IMR-90 (cell line): ENCODE measurements around the gene ADAMTS17. TPM values are rescaled to one million over a fixed set of nuclear protein-coding genes. Genes with fewer than 3 reads are reported as not detected.

ENCODE experiments used
- ATAC-seq: fragments of 200-7000 bp; cut with Tn5 transposase; 2 replicates; pipeline ENCODE4 v1.9.1; 2020; ENCODE audit warnings: low read depth, mild to moderate bottlenecking, moderate library complexity
- BruUV-seq: library from RNA; stranded (reverse); fragments of 400-500 nt; replicated peaks from 2 replicates; lab custom pipeline; 2021; lab: Mats Ljungman, UMichigan
- CTCF ChIA-PET: fragments of 300-600 bp; formaldehyde crosslinking; extraction: SDS; loops from one replicate; lab custom pipeline; 2021; ENCODE audit warnings: antibody characterized with exemption; lab: Yijun Ruan, JAX
- POLR2A ChIA-PET: fragments of 300-600 bp; sonication (Branson Sonifier 250); formaldehyde crosslinking; loops from one replicate; lab custom pipeline; 2022; ENCODE audit warnings: antibody characterized with exemption; ENCODE audit not compliant: unreplicated experiment; lab: Charles Lee
- DNase-seq: peaks from one replicate; pipeline ENCODE4 v3.0.0; 2013
- H2AFZ ChIP-seq: replicated peaks from 2 replicates; pipeline ENCODE3; 2013; ENCODE audit warnings: low read length, mild to moderate bottlenecking; ENCODE audit not compliant: poor library complexity
- H2AK5ac ChIP-seq: 2 replicates; pipeline ENCODE4 v1.6.1; 2013; ENCODE audit warnings: low read depth, low read length, inconsistent platforms
- H2AK9ac ChIP-seq: replicated peaks from 2 replicates; pipeline ENCODE3; 2013; ENCODE audit warnings: mild to moderate bottlenecking, low read depth, low read length, moderate library complexity; ENCODE audit not compliant: poor library complexity
- H2BK120ac ChIP-seq: 2 replicates; pipeline ENCODE4 v1.6.1; 2013; ENCODE audit warnings: low read depth, low read length, inconsistent platforms
- H2BK15ac ChIP-seq: 3 replicates; pipeline ENCODE4 v1.6.1; 2013; ENCODE audit warnings: low read depth, low read length, inconsistent platforms
- H2BK20ac ChIP-seq: 2 replicates; pipeline ENCODE4 v1.6.1; 2013; ENCODE audit warnings: low read depth, mild to moderate bottlenecking, inconsistent platforms, low read length, moderate library complexity
- H2BK5ac ChIP-seq: 2 replicates; pipeline ENCODE4 v1.6.1; 2013; ENCODE audit warnings: mild to moderate bottlenecking, low read depth, low read length, inconsistent platforms; ENCODE audit not compliant: poor library complexity, severe bottlenecking
- H3K14ac ChIP-seq: replicated peaks from 2 replicates; pipeline ENCODE4 v1.6.1; 2013; ENCODE audit warnings: low read depth, low read length, inconsistent platforms
- H3K18ac ChIP-seq: 2 replicates; pipeline ENCODE4 v1.6.1; 2013; ENCODE audit warnings: low read depth, low read length, control low read depth
- H3K23ac ChIP-seq: 2 replicates; pipeline ENCODE4 v1.6.1; 2013; ENCODE audit warnings: low read depth, low read length, inconsistent platforms
- H3K27ac ChIP-seq: 2 replicates; pipeline ENCODE4 v1.5.1; 2013; ENCODE audit warnings: mild to moderate bottlenecking, control low read depth, low read length; ENCODE audit not compliant: insufficient read depth
- H3K27me3 ChIP-seq: 2 replicates; pipeline ENCODE4 v1.6.1; 2013; ENCODE audit warnings: low read length; ENCODE audit not compliant: control insufficient read depth, insufficient read depth
- H3K36me3 ChIP-seq: 2 replicates; pipeline ENCODE4 v1.6.1; 2013; ENCODE audit warnings: low read length, mixed read lengths; ENCODE audit not compliant: control insufficient read depth, insufficient read depth
- H3K4ac ChIP-seq: 2 replicates; pipeline ENCODE4 v1.6.1; 2013; ENCODE audit warnings: low read depth, low read length, inconsistent platforms
- H3K4me1 ChIP-seq: 2 replicates; pipeline ENCODE4 v1.6.1; 2013; ENCODE audit warnings: low read length, mixed read lengths; ENCODE audit not compliant: control insufficient read depth, insufficient read depth
- H3K4me2 ChIP-seq: 2 replicates; pipeline ENCODE4 v1.6.1; 2013; ENCODE audit warnings: low read depth, mild to moderate bottlenecking, control low read depth, low read length, moderate library complexity
- H3K4me3 ChIP-seq: 2 replicates; pipeline ENCODE4 v1.5.1; 2013; ENCODE audit warnings: low read depth, mild to moderate bottlenecking, control low read depth, low read length, moderate library complexity; ENCODE audit not compliant: insufficient read depth
- H3K56ac ChIP-seq: 2 replicates; pipeline ENCODE4 v1.6.1; 2013; ENCODE audit warnings: low read length, inconsistent platforms; ENCODE audit not compliant: insufficient read depth; ENCODE audit errors: extremely low read depth
- H3K79me1 ChIP-seq, 2 experiments: 2 replicates each; pipeline ENCODE4 v1.6.1; 2013; ENCODE audit warnings: low read length in 2 of 2, inconsistent platforms in 1 of 2, low read depth in 1 of 2
- H3K9ac ChIP-seq: 2 replicates; pipeline ENCODE4 v1.6.1; 2013; ENCODE audit warnings: low read depth, low read length, control low read depth
- H3K9me1 ChIP-seq: 2 replicates; pipeline ENCODE4 v1.6.1; 2013; ENCODE audit warnings: low read length, inconsistent platforms; ENCODE audit not compliant: insufficient read depth
- H3K9me3 ChIP-seq: 2 replicates; pipeline ENCODE4 v1.6.1; 2013; ENCODE audit warnings: low read length; ENCODE audit not compliant: control insufficient read depth, insufficient read depth
- H4K20me1 ChIP-seq: 2 replicates; pipeline ENCODE4 v1.6.1; 2013; ENCODE audit warnings: low read length, inconsistent platforms; ENCODE audit not compliant: insufficient read depth
- H4K5ac ChIP-seq: 2 replicates; pipeline ENCODE4 v1.6.1; 2013; ENCODE audit warnings: mild to moderate bottlenecking, low read depth, low read length, control low read depth
- H4K8ac ChIP-seq, 2 experiments: 2 replicates each; pipeline ENCODE4 v1.6.1; 2013; ENCODE audit warnings: low read depth in 2 of 2, low read length in 2 of 2, control low read depth in 1 of 2, inconsistent platforms in 1 of 2
- H4K91ac ChIP-seq: 2 replicates; pipeline ENCODE4 v1.6.1; 2013; ENCODE audit warnings: low read depth, low read length, inconsistent platforms; ENCODE audit not compliant: insufficient read depth
- BHLHE40 ChIP-seq: fragments of 150-350 bp; IDR thresholded peaks from 2 replicates; pipeline ENCODE4 v1.6.1; 2016; ENCODE audit warnings: mild to moderate bottlenecking, low read depth, low read length
- CEBPB ChIP-seq: IDR thresholded peaks from 2 replicates; pipeline ENCODE4 v1.6.1; 2012; ENCODE audit warnings: low read depth, low read length, improper control_type of control experiment
- CHD1 ChIP-seq: IDR thresholded peaks from 2 replicates; pipeline ENCODE4 v1.6.1; 2012; ENCODE audit warnings: low read depth, low read length, improper control_type of control experiment
- ELK1 ChIP-seq: fragments of 150-350 bp; IDR thresholded peaks from 2 replicates; pipeline ENCODE4 v1.6.1; 2016; ENCODE audit warnings: low read depth, mild to moderate bottlenecking, low read length, moderate library complexity, borderline replicate concordance
- FOS ChIP-seq: fragments of 150-350 bp; IDR thresholded peaks from 2 replicates; pipeline ENCODE4 v1.6.1; 2016; ENCODE audit warnings: low read depth, low read length
- MAFK ChIP-seq: IDR thresholded peaks from 2 replicates; pipeline ENCODE4 v1.6.1; 2012; ENCODE audit warnings: low read depth, low read length, improper control_type of control experiment
- MAZ ChIP-seq: IDR thresholded peaks from 2 replicates; pipeline ENCODE4 v1.6.1; 2012; ENCODE audit warnings: low read depth, mild to moderate bottlenecking, low read length, improper control_type of control experiment, moderate library complexity, borderline replicate concordance
- MXI1 ChIP-seq: IDR thresholded peaks from 2 replicates; pipeline ENCODE4 v1.6.1; 2012; ENCODE audit warnings: low read depth, mild to moderate bottlenecking, low read length, moderate library complexity, borderline replicate concordance
- NFE2L2 ChIP-seq: fragments of 150-350 bp; IDR thresholded peaks from 2 replicates; pipeline ENCODE4 v1.6.1; 2016; ENCODE audit warnings: low read depth, mild to moderate bottlenecking, low read length
- POLR2A ChIP-seq: IDR thresholded peaks from 2 replicates; pipeline ENCODE4 v1.6.1; 2012; ENCODE audit warnings: mild to moderate bottlenecking, low read depth, low read length
- RAD21 ChIP-seq: IDR thresholded peaks from 2 replicates; pipeline ENCODE4 v1.6.1; 2012; ENCODE audit warnings: low read length, improper control_type of control experiment
- RCOR1 ChIP-seq: IDR thresholded peaks from 2 replicates; pipeline ENCODE4 v1.6.1; 2012; ENCODE audit warnings: mild to moderate bottlenecking, low read length, improper control_type of control experiment; ENCODE audit not compliant: insufficient replicate concordance
- RFX5 ChIP-seq: IDR thresholded peaks from 2 replicates; pipeline ENCODE4 v1.8.0; 2012; ENCODE audit warnings: low read depth, mild to moderate bottlenecking, low read length, moderate library complexity
- SMC3 ChIP-seq: fragments of 150-350 bp; IDR thresholded peaks from 2 replicates; pipeline ENCODE4 v1.6.1; 2016; ENCODE audit warnings: low read depth, mild to moderate bottlenecking, antibody characterized with exemption, low read length, moderate library complexity
- USF2 ChIP-seq: fragments of 150-350 bp; IDR thresholded peaks from 2 replicates; pipeline ENCODE4 v1.6.1; 2017; ENCODE audit warnings: mild to moderate bottlenecking, antibody characterized with exemption, low read length, low read depth
- WGBS, 2 experiments: methylation state at CpG; one replicate each; pipeline versions ENCODE4 v1.1.5 to v1.1.7; 2013; ENCODE audit warnings: missing lambda C conversion rate in 2 of 2; ENCODE audit not compliant: insufficient read length in 1 of 2; ENCODE audit errors: extremely low coverage in 2 of 2; 5-methylcytosine and 5-hydroxymethylcytosine counted together
- dilution Hi-C: fragments of 300-500 bp; cut with HindIII; formaldehyde crosslinking; loops from one replicate; pipeline ENCODE4 v1.14.3; 2018; ENCODE audit warnings: low sequenced_read_pairs; ENCODE audit not compliant: unreplicated experiment
- in situ Hi-C: fragments of 300-500 bp; cut with MboI; formaldehyde crosslinking; loops from 3 replicates; pipeline ENCODE4 v1.14.3; 2019; ENCODE audit warnings: low sequenced_read_pairs, inconsistent platforms, mixed read lengths
- intact Hi-C: fragments of 100-400 bp; cut with micrococcal nuclease; formaldehyde crosslinking; loops from 2 replicates; pipeline ENCODE4 v1.10.0; 2022
- polyA plus RNA-seq, 3 experiments: library from polyadenylated mRNA; depleted of rRNA; stranded (reverse); fragments of >200 nt; gene quantifications; 2 replicates each; pipeline ENCODE4 v1.2.3, GENCODE V29; 2012; ENCODE audit warnings: low replicate concordance in 1 of 3
- total RNA-seq: library from RNA; depleted of rRNA; stranded (reverse); fragments of >200 nt; gene quantifications from 2 replicates; pipeline ENCODE4 v1.2.3, GENCODE V29; 2012
- TF ChIP-seq, protein P1 (sequence below): conservative IDR thresholded peaks from 2 replicates; pipeline ENCODE4 v1.5.1; 2012; ENCODE audit warnings: mild to moderate bottlenecking, low read depth, low read length, improper control_type of control experiment

The ADAMTS17 gene
- total and polyA plus RNA-seq, 2 of the 4 experiments (the other 2 are of a cell fraction), result 0.03 TPM; not detected in 1

DNA sequence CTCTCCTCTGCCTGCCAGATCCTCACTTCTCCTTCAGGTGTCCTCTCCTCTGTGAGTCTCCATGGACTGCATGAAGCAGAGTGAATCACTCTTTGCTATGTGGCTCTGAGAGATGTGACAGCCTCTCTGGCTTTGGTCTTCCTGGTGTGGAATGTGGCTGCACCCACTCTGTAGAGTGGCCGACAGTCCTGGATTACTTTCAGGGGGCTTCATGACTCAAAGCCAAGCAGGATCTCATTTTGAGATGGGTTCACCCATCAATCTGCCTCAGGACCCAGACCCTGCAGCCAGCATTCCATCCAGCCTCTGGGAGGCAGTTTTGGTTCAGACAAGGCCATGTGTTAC is 386.6 kb downstream of the ADAMTS17 start:
- no peak overlapping the region for H3K56ac ChIP-seq
- H3K4me2 ChIP-seq, result no peak overlapping the region
- no peak for ATAC-seq
- H3K14ac ChIP-seq, result no peak overlapping the region
- H2AFZ ChIP-seq, result no peak overlapping the region
- no peak overlapping the region for H4K5ac ChIP-seq
- no peaks in the 10 kb centered on the region for H3K27me3 ChIP-seq
- H3K4ac ChIP-seq, result no peak overlapping the region
- no peak overlapping the region for H2BK15ac ChIP-seq
- dilution Hi-C loops, result no loop called here
- in situ Hi-C loops, result no loop called here
- H3K4me1 ChIP-seq, result no peaks in the 10 kb centered on the region
- no peaks in the 10 kb centered on the region for H3K79me1 ChIP-seq
- TF ChIP-seq ELK1 (no peak), BHLHE40 (no peak), FOS (no peak), SMC3 (no peak), USF2 (no peak), MAFK (no peak), CEBPB (no peak), RCOR1 (no peak), MXI1 (no peak), NFE2L2 (no peak), MAZ (no peak), POLR2A (no peak), RFX5 (no peak), RAD21 (no peak), CHD1 (no peak)
- TF ChIP-seq, protein P1, sequence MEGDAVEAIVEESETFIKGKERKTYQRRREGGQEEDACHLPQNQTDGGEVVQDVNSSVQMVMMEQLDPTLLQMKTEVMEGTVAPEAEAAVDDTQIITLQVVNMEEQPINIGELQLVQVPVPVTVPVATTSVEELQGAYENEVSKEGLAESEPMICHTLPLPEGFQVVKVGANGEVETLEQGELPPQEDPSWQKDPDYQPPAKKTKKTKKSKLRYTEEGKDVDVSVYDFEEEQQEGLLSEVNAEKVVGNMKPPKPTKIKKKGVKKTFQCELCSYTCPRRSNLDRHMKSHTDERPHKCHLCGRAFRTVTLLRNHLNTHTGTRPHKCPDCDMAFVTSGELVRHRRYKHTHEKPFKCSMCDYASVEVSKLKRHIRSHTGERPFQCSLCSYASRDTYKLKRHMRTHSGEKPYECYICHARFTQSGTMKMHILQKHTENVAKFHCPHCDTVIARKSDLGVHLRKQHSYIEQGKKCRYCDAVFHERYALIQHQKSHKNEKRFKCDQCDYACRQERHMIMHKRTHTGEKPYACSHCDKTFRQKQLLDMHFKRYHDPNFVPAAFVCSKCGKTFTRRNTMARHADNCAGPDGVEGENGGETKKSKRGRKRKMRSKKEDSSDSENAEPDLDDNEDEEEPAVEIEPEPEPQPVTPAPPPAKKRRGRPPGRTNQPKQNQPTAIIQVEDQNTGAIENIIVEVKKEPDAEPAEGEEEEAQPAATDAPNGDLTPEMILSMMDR, result no peak
- no CpG with 5 or more reads among the region's 1 CpG for WGBS, 2 experiments
- no peak overlapping the region for H3K23ac ChIP-seq
- no peak overlapping the region for H3K27ac ChIP-seq
- no TSS peak for BruUV-seq
- no peak overlapping the region for H3K4me3 ChIP-seq
- H3K9ac ChIP-seq, result no peak overlapping the region
- no peak overlapping the region for H2BK5ac ChIP-seq
- no peak overlapping the region for H4K8ac ChIP-seq
- peaks cover 30% of the 10 kb centered on the region for H3K9me3 ChIP-seq
- no peak overlapping the region for H2AK9ac ChIP-seq
- no peak overlapping the region for H4K91ac ChIP-seq
- no peaks in the 10 kb centered on the region for H3K9me1 ChIP-seq
- H3K18ac ChIP-seq, result no peak overlapping the region
- POLR2A ChIA-PET, result no interaction called here
- no peak overlapping the region for H2BK120ac ChIP-seq
- intact Hi-C loops, result no loop called here
- H2AK5ac ChIP-seq, result no peak overlapping the region
- no peaks in the 10 kb centered on the region for H3K36me3 ChIP-seq
- CTCF ChIA-PET, result no interaction called here
- H2BK20ac ChIP-seq, result no peak overlapping the region
- H4K20me1 ChIP-seq, result no peaks in the 10 kb centered on the region
- no peak for DNase-seq
